ENCODE data around the gene ENPP1.

- no peak for TF ChIP-seq CTCF (IDR thresholded peaks at IDR 0.05)
- TF ChIP-seq POLR2A (IDR thresholded peaks at IDR 0.05): no peak
These were observed 104.1 kb downstream of the ENPP1 start for GRCh38 chr6:131911951-131912350.

Data from vagina (tissue), 2 donors.